Esophagus squamous epithelium (tissue), 5 donors: ENCODE data around the gene PHKA2. TPM values are rescaled to one million over a fixed set of nuclear protein-coding genes. Genes with fewer than 3 reads are reported as not detected.

ENCODE experiments used
- DNase-seq: peaks from one replicate; lab custom pipeline; 2025; lab: John Stamatoyannopoulos, UW
- H3K27ac ChIP-seq, 4 donors: fragments of 200-600 bp; sonication (generic); one replicate each; pipeline ENCODE4 v1.5.1; 2016 to 2019; ENCODE audit warnings: mild to moderate bottlenecking in 1 of 4
- H3K27me3 ChIP-seq, 4 donors: fragments of 200-600 bp; sonication (generic); 1 replicate in 3 of 4; 2 replicates in 1 of 4; pipeline versions ENCODE4 v1.5.1 to v1.6.0; 2017 to 2021; ENCODE audit warnings: antibody characterized with exemption in 1 of 4
- H3K36me3 ChIP-seq, 3 donors: fragments of 200-600 bp; sonication (generic); one replicate each; pipeline ENCODE4 v1.5.1; 2016 to 2019
- H3K4me1 ChIP-seq, 3 donors: fragments of 200-600 bp; sonication (generic); one replicate each; pipeline ENCODE4 v1.5.1; 2017 to 2019
- H3K4me3 ChIP-seq, 4 donors: fragments of 200-600 bp; sonication (generic); 1 replicate in 3 of 4; 2 replicates in 1 of 4; pipeline ENCODE4 v1.5.1; 2016 to 2019; ENCODE audit warnings: mild to moderate bottlenecking in 2 of 4, moderate library complexity in 1 of 4
- H3K9me3 ChIP-seq, 3 donors: fragments of 200-600 bp; sonication (generic); one replicate each; pipeline ENCODE4 v1.5.1; 2016 to 2019
- CTCF ChIP-seq, 6 experiments: fragments of 450-650 bp in 4 of 6; fragments of 200-600 bp in 2 of 6; sonication (generic) in 2 of 6; IDR thresholded peaks; one replicate each; pipeline ENCODE4 v1.5.1; 2016 to 2019; ENCODE audit warnings: antibody characterized with exemption in 6 of 6, mild to moderate bottlenecking in 4 of 6, moderate library complexity in 4 of 6
- POLR2A ChIP-seq, 4 donors: fragments of 450-650 bp; IDR thresholded peaks; one replicate each; pipeline ENCODE4 v1.6.1; 2017; ENCODE audit warnings: antibody characterized with exemption in 4 of 4, mild to moderate bottlenecking in 4 of 4, moderate library complexity in 3 of 4
- WGBS, 2 donors: methylation state at CpG; one replicate each; pipeline ENCODE4 v1.1.5; 2018; 5-methylcytosine and 5-hydroxymethylcytosine counted together
- intact Hi-C: fragments of 100-400 bp; cut with DNase I; formaldehyde crosslinking; loops from one replicate; pipeline ENCODE4 v1.15.0; 2022
- total RNA-seq, 4 donors: library from RNA; depleted of rRNA; stranded (reverse); fragments of >200 nt; gene quantifications; one replicate each; pipeline ENCODE4 v1.1.0, GENCODE V29; 2016
- donor health status: DM: yes; HTN: yes; CAD: no.

PHKA2 gene
- total RNA-seq, 4 donors from 2014 or later = 10.1 to 21.2 (median 13.5) TPM

- H3K27ac ChIP-seq = peak overlapping the region; percentile 72 to 84 (median 82)
- intact Hi-C loops = no loop called here
- peaks cover 0 to 3% (median 0%) of the 10 kb centered on the region in 3 donors for H3K9me3 ChIP-seq
- 0 to 49% methylated on average over 1 to 15 of the region's 26 CpGs for WGBS, 2 donors
- TF ChIP-seq POLR2A (IDR thresholded peaks at IDR 0.05) (peak in 1 of 4 donors; percentile 22), CTCF (IDR thresholded peaks at IDR 0.05) (peak in 5 of 6 experiments; percentile 37 to 64 (median 46))
- H3K4me3 ChIP-seq = peak overlapping the region; percentile 13 to 55 (median 42)
- peaks cover 0 to 32% (median 12%) of the 10 kb centered on the region in 3 donors for H3K4me1 ChIP-seq
- no peaks in the 10 kb centered on the region for H3K27me3 ChIP-seq
- DNase-seq = no peak
- H3K36me3 ChIP-seq = no peaks in the 10 kb centered on the region
Observed at GRCh38 chrX:18886344-18887161, 97.4 kb downstream of the PHKA2 start.

GRCh38 chrX:18886005-18886343 is 97.9 kb downstream of the PHKA2 start:
- Histone ChIP-seq H3K9me3 (peaks cover 0 to 3% (median 0%) of the 10 kb centered on the region in 3 donors), H3K27ac (peak overlapping the region; percentile 72 to 84 (median 82)), H3K36me3 (no peaks in the 10 kb centered on the region), H3K4me1 (peaks cover 0 to 32% (median 12%) of the 10 kb centered on the region in 3 donors), H3K27me3 (no peaks in the 10 kb centered on the region), H3K4me3 (peak overlapping the region in 3 of 4 donors; percentile 38 to 55 (median 45))
- intact Hi-C loops = no loop called here
- no peak for DNase-seq
- 0 to 80% methylated on average over 3 of the region's 12 CpGs for WGBS, 2 donors
- TF ChIP-seq POLR2A (IDR thresholded peaks at IDR 0.05) (no peak), CTCF (IDR thresholded peaks at IDR 0.05) (no peak)

GRCh38 chrX:18885328-18886004 is 98.4 kb downstream of the PHKA2 start:
- WGBS, 2 donors = 8 to 54% methylated on average over 6 to 8 of the region's 8 CpGs
- intact Hi-C loops = no loop called here
- Histone ChIP-seq H3K27me3 (no peaks in the 10 kb centered on the region), H3K4me3 (peak overlapping the region in 3 of 4 donors; percentile 38 to 55 (median 45)), H3K9me3 (peaks cover 0 to 3% (median 0%) of the 10 kb centered on the region in 3 donors), H3K36me3 (no peaks in the 10 kb centered on the region), H3K4me1 (peaks cover 0 to 32% (median 12%) of the 10 kb centered on the region in 3 donors), H3K27ac (peak overlapping the region; percentile 72 to 84 (median 82))
- no peak for TF ChIP-seq POLR2A (IDR thresholded peaks at IDR 0.05)
- peak in 1 of 6 experiments; percentile 5 for TF ChIP-seq CTCF (IDR thresholded peaks at IDR 0.05)
- DNase-seq = no peak

- intact Hi-C loops = no loop called here
- H3K27ac ChIP-seq = no peak overlapping the region
- no peak for DNase-seq
- TF ChIP-seq POLR2A (IDR thresholded peaks at IDR 0.05) (no peak), CTCF (IDR thresholded peaks at IDR 0.05) (no peak)
- 46% methylated on average over 3 of the region's 4 CpGs; no CpG with 5 or more reads in 1 of the 2 donors for WGBS, 2 donors
- no peaks in the 10 kb centered on the region for H3K27me3 ChIP-seq
- H3K36me3 ChIP-seq = no peaks in the 10 kb centered on the region
- H3K9me3 ChIP-seq = peaks cover 0 to 3% (median 0%) of the 10 kb centered on the region in 3 donors
- H3K4me3 ChIP-seq = no peak overlapping the region
- H3K4me1 ChIP-seq = peaks cover 0 to 32% (median 12%) of the 10 kb centered on the region in 3 donors
Observed at GRCh38 chrX:18884916-18885315, 99.0 kb downstream of the PHKA2 start.
